ENCODE results near the gene ASCC1.
"Not testable (repeated sequence)": the region's sequence is repeated elsewhere in the genome, so short reads cannot be mapped to it uniquely, and the experiment has no call there.

The ASCC1 gene

DNA sequence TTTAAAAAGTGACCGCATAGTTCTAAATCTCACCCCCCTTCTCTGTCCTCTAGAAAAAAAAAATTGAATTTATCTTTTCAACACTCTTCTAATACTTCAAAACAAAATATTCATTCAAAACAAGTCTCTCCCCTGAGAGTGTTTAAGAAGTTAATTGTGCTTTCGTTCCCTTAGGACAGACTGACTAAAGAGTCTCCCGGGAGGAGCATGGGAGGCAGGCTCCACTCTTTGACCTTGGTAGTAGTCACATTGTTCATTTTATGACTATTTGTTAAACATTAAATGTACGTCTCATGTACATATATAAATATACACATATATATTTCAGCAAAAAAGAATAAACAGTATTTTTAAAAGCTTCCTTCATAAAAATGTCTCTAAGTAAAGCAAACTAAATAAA lies 92.5 kb downstream of the ASCC1 start:
- DNase-seq, result no peak

DNA sequence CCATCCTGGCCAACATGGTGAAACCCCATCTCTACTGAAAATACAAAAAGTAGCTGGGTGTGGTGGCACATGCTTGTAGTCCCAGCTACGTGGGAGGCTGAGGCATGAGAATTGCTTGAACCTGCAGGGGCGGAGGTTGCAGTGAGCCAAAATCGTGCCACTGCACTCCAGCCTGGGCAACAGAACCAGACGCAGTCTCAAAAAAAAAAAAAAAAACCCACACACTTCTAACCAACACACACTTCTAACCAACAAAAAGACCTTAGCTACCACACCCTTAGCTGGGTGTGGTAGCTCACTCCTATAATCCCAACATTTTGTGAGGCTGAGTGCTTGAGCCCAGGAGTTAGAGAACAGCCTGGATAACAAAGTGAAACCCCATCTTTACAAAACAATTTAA lies 93.9 kb downstream of the ASCC1 start:
- DNase-seq, result no peak

- DNase-seq, result no peak
Observed at GRCh38 chr10:72121389-72121788, 94.7 kb downstream of the ASCC1 start.

- DNase-seq, result no peak
Observed at GRCh38 chr10:72116372-72116771, 99.7 kb downstream of the ASCC1 start.

DNA sequence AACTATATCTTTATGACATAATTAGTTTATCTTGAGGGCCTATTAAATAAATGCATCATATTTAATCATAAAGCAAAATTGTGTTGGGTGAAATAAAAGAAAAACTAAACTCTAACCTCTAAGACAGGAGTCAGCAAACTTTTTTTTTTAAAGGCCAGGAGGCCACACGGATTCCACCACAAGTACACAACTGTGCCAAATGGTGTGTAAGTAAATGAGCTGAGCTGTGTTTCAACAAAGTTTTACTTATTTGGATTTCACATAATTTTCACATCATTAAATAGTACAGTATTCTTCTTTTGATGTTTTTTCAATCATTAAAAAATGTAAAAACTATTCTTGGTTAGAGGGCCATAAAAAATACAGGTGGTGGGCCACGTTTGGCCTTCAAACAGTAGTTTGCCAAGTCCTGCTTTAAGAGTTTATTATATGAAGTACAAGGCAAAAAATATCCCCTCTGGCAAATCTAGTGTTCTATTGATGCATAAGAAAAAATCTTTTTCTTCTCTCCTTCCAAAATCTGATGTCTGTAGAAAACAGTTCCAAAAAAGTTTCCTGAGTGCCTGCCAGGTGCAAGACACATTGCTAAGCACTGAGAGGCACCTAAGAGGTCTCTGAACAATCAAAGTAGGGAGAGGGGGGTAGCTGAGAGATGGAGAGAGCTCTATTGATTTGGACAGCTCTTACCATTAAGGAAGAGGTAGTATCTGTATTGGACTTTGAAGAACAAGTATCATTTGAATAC lies 101.2 kb downstream of the ASCC1 start:
- no peak for DNase-seq

DNA sequence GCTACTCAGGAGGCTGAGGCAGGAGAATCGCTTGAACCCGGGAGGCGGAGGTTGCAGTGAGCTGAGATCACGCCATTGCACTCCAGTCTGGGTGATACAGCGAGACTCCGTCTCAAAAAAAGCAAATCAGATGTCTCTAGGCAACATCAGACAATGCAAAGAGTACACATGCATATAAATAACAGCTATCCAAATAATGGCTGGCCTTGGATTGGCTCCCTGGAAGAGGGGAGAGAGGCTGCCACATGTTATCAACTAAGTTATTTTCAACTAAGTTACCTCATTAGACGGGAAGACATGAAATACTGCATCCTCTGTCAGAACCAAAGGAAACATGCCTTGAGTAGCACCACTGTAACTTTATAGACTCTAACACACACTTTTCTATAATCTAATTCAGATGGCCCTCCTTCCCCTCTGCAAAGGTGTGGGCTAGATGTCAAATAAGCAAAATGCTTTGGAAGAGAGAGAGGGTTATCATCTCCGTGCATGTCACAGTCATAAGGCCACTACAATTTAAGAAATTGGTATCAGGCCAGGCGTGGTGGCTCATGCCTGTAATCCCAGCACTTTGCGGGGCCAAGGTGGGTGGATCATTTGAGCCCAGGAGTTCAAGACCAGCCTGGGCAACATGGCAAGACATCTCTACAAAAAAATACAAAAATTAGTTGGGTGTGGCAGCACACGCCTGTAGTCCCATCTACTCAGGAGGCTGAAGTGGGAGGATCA lies 105.2 kb downstream of the ASCC1 start:
- DNase-seq, result no peak

- no peak for DNase-seq
Observed at GRCh38 chr10:72109636-72110157, 106.4 kb downstream of the ASCC1 start.

DNA sequence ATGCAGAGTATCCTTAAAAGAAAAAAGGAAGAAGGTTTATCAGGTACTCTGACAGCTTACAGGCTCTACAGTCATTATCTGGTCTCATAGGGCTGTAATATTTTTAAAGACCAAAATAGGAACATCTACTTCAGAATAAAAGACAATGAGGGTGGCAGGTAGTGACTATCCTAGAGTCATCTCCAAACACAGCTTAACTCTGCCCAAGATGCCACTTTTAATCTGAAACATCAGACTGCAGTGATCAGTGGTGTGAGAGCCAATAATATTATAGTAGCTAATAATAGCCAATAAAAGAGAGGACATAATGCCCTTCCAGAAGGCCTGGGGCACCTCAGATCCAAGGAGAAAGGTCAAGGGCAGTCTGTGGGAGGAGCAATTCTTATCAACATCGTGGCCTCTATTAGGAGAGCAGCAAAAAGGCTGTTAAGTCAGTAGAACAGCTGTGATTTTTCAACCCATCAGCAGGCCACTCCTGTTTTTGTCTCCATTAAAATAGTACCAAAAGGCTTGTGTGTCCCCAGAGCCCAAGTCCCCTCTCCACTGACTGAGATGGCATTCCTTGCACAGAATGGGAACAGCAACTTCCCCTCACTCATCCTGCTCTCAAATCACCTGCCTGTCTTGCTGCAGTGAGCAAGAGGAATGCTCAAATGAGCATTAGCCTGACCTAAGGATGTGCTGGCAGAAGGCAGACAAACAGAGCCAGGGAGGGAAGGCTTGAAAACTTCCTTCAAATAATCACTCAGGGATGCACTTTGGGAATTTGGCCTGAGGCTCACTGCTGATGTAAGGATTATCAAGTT lies 107.0 kb downstream of the ASCC1 start:
- no peak for DNase-seq

- not testable (repeated sequence) for DNase-seq
Observed at GRCh38 chr10:72108004-72108370, 108.1 kb downstream of the ASCC1 start.

DNA sequence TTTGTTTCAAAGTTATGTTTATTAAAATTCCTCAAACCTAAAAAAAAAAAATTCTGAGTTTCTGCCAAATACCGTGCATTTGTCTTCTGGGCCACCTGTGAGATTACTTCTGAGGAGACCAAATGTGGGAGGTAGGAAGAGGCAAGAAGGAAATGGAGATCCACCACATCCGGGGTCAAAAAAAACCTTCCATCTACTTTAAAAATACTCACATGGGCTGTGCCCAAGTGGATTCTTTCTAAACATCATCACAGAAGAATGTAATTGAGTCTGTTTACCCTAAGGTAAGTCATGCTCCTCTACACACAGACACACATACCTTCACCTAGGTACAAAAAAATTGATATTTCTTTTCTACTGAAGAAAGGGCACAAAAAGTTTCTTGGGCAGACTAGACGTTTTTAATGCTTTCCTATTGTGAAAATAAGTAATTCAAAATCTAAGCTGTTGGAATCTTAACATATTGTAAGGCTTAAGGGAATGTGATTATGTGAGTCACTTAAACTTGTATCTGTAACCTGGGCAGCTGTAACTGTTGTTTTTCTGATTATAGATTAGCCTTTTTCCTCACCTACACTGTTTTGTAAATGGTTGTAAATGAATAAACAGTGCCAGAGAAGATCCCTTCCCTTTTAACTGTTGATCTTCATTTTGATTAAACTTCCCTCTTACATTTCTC lies 108.6 kb downstream of the ASCC1 start:
- DNase-seq, result no peak

GRCh38 chr10:72106896-72107295 lies 109.2 kb downstream of the ASCC1 start:
- DNase-seq, result no peak

DNA sequence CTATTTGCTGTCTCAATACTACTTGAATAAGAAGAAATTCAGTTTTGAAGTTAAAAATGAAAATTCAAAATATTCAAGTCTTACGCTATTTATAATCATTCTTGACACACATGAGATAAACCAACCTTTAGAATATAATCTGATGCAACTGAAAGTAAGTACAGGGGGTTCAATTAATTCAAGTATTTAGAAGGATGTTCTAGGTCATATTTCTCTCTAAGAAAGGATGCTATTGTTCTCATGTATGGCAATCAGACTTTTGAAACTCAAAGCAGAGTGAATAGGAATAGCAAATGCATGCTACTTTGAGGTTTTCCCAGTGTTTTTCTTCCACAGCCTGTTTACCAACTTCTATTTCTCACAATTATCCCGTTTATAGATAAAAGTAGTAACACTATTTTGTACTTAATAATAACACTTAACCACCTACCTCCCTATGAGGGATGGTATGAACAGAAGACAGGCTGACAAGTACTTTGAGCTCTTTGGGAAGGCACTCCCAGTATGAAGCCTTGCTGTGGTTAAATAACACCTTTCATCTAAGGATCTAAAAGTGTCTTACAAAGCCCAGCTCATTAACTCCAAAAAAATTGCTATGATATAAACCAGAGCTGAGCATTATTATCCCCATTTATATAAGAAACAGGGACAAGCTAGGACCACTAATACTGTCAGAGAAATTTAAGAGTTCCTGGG lies 109.8 kb downstream of the ASCC1 start:
- no peak for DNase-seq

DNA sequence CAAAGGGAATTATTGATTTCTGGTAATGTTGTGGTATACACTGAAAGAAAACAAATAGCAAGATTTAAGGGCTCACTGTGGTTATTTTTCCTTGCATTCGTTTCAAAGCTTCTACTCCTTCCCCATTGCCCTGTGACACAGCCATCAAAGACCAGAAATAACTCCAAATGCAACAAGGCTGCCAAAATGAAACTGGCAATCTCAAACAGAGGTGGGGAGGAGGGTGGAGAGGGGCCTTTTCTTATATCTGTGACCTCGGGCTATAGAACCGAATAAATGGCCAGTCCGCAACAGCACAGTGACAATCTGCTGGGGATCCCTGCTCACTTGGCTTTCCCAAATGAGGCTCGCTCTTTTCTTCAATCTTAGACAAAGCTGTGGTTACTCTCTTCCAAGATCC lies 110.4 kb downstream of the ASCC1 start:
- no peak for DNase-seq

GRCh38 chr10:72105098-72105475 lies 111.0 kb downstream of the ASCC1 start:
- no peak for DNase-seq

- no peak for DNase-seq
Observed at GRCh38 chr10:72104472-72105097, 111.5 kb downstream of the ASCC1 start.

GRCh38 chr10:72099600-72099921 lies 116.5 kb downstream of the ASCC1 start:
- no peak for DNase-seq

GRCh38 chr10:72098836-72099599 lies 117.1 kb downstream of the ASCC1 start:
- DNase-seq, result no peak

DNA sequence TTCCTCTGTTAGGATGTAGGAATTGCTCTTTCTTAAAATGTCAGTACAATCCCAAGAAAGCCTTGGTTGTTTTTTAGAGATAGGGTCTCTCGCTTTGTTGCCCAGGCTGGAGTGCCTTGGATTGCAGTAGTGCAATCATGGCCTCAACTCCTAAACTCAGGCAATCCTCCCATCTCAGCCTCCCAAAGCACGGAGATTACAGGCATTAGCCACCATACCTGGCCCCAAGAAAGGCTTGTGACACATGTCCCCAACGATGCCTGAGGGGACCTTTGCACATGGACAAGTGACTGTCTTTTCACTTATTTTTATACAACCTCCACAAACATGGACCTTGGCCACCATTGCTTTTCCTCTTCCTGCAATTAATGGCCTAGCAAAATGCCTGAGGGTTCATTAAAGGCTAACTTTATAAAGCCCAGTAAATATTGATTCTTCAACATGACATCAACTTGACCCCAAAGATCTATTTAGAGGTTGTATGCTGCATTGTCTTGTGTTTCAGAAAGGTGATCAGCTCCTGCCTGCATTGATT lies 117.7 kb downstream of the ASCC1 start:
- no peak for DNase-seq

DNA sequence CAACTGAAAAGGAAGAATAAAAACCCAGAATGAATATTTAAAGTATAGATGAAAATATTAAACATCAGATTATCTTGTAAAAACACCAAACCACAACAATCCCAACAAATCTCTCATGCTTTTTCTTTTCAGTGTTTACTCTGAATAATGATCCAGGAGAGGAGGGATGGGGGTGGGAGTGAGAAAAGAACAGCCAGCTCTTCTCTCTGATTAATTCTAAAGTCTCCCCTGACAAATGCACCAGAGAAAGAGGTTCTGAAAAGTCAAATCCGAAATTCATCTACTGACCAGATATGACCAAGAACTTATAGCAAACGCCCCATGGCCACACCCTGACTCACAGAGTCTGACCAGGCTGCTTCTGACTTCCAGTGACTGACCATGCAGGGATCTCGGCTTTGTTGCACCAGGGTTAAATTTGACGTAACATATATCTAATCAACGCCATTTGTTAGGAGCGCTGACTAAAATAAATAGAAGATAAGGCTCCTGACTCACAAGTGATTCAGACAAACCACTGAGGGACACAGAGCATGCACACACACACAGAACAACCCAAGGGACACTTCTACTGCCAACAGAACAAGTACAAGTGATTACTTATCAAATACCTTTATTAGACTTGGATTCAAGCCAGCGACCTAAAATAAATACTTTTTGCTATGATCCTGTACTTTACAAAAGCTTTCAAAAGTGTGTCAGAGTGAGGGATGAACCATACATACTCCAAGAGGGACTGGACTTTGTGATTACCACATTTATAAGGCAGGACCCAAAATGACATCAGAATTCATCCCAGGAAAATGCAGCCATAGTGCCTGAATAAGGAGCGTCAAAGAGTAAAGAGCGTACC lies 118.4 kb downstream of the ASCC1 start:
- DNase-seq, result no peak

Measured in hematopoietic multipotent progenitor cell treated with erythropoietin and hydrocortisone succinate and interleukin-3 and kit ligand, for 6 days (in vitro differentiated cells).